IMR-90 (cell line): ENCODE measurements around the gene ZRANB3. TPM values are rescaled to one million over a fixed set of nuclear protein-coding genes. Genes with fewer than 3 reads are reported as not detected.

Experiments
- ATAC-seq: fragments of 200-7000 bp; cut with Tn5 transposase; 2 replicates; pipeline ENCODE4 v1.9.1; 2020; ENCODE audit warnings: low read depth, mild to moderate bottlenecking, moderate library complexity
- BruUV-seq: library from RNA; stranded (reverse); fragments of 400-500 nt; replicated peaks from 2 replicates; lab custom pipeline; 2021; lab: Mats Ljungman, UMichigan
- CTCF ChIA-PET: fragments of 300-600 bp; formaldehyde crosslinking; extraction: SDS; loops from one replicate; lab custom pipeline; 2021; ENCODE audit warnings: antibody characterized with exemption; lab: Yijun Ruan, JAX
- POLR2A ChIA-PET: fragments of 300-600 bp; sonication (Branson Sonifier 250); formaldehyde crosslinking; loops from one replicate; lab custom pipeline; 2022; ENCODE audit warnings: antibody characterized with exemption; ENCODE audit not compliant: unreplicated experiment; lab: Charles Lee
- DNase-seq: peaks from one replicate; pipeline ENCODE4 v3.0.0; 2013
- H2AFZ ChIP-seq: replicated peaks from 2 replicates; pipeline ENCODE3; 2013; ENCODE audit warnings: low read length, mild to moderate bottlenecking; ENCODE audit not compliant: poor library complexity
- H2AK5ac ChIP-seq: 2 replicates; pipeline ENCODE4 v1.6.1; 2013; ENCODE audit warnings: low read depth, low read length, inconsistent platforms
- H2AK9ac ChIP-seq: replicated peaks from 2 replicates; pipeline ENCODE3; 2013; ENCODE audit warnings: mild to moderate bottlenecking, low read depth, low read length, moderate library complexity; ENCODE audit not compliant: poor library complexity
- H2BK120ac ChIP-seq: 2 replicates; pipeline ENCODE4 v1.6.1; 2013; ENCODE audit warnings: low read depth, low read length, inconsistent platforms
- H2BK15ac ChIP-seq: 3 replicates; pipeline ENCODE4 v1.6.1; 2013; ENCODE audit warnings: low read depth, low read length, inconsistent platforms
- H2BK20ac ChIP-seq: 2 replicates; pipeline ENCODE4 v1.6.1; 2013; ENCODE audit warnings: low read depth, mild to moderate bottlenecking, inconsistent platforms, low read length, moderate library complexity
- H2BK5ac ChIP-seq: 2 replicates; pipeline ENCODE4 v1.6.1; 2013; ENCODE audit warnings: mild to moderate bottlenecking, low read depth, low read length, inconsistent platforms; ENCODE audit not compliant: poor library complexity, severe bottlenecking
- H3K14ac ChIP-seq: replicated peaks from 2 replicates; pipeline ENCODE4 v1.6.1; 2013; ENCODE audit warnings: low read depth, low read length, inconsistent platforms
- H3K18ac ChIP-seq: 2 replicates; pipeline ENCODE4 v1.6.1; 2013; ENCODE audit warnings: low read depth, low read length, control low read depth
- H3K23ac ChIP-seq: 2 replicates; pipeline ENCODE4 v1.6.1; 2013; ENCODE audit warnings: low read depth, low read length, inconsistent platforms
- H3K27ac ChIP-seq: 2 replicates; pipeline ENCODE4 v1.5.1; 2013; ENCODE audit warnings: mild to moderate bottlenecking, control low read depth, low read length; ENCODE audit not compliant: insufficient read depth
- H3K27me3 ChIP-seq: 2 replicates; pipeline ENCODE4 v1.6.1; 2013; ENCODE audit warnings: low read length; ENCODE audit not compliant: control insufficient read depth, insufficient read depth
- H3K36me3 ChIP-seq: 2 replicates; pipeline ENCODE4 v1.6.1; 2013; ENCODE audit warnings: low read length, mixed read lengths; ENCODE audit not compliant: control insufficient read depth, insufficient read depth
- H3K4ac ChIP-seq: 2 replicates; pipeline ENCODE4 v1.6.1; 2013; ENCODE audit warnings: low read depth, low read length, inconsistent platforms
- H3K4me1 ChIP-seq: 2 replicates; pipeline ENCODE4 v1.6.1; 2013; ENCODE audit warnings: low read length, mixed read lengths; ENCODE audit not compliant: control insufficient read depth, insufficient read depth
- H3K4me2 ChIP-seq: 2 replicates; pipeline ENCODE4 v1.6.1; 2013; ENCODE audit warnings: low read depth, mild to moderate bottlenecking, control low read depth, low read length, moderate library complexity
- H3K4me3 ChIP-seq: 2 replicates; pipeline ENCODE4 v1.5.1; 2013; ENCODE audit warnings: low read depth, mild to moderate bottlenecking, control low read depth, low read length, moderate library complexity; ENCODE audit not compliant: insufficient read depth
- H3K56ac ChIP-seq: 2 replicates; pipeline ENCODE4 v1.6.1; 2013; ENCODE audit warnings: low read length, inconsistent platforms; ENCODE audit not compliant: insufficient read depth; ENCODE audit errors: extremely low read depth
- H3K79me1 ChIP-seq, 2 experiments: 2 replicates each; pipeline ENCODE4 v1.6.1; 2013; ENCODE audit warnings: low read length in 2 of 2, inconsistent platforms in 1 of 2, low read depth in 1 of 2
- H3K9ac ChIP-seq: 2 replicates; pipeline ENCODE4 v1.6.1; 2013; ENCODE audit warnings: low read depth, low read length, control low read depth
- H3K9me1 ChIP-seq: 2 replicates; pipeline ENCODE4 v1.6.1; 2013; ENCODE audit warnings: low read length, inconsistent platforms; ENCODE audit not compliant: insufficient read depth
- H3K9me3 ChIP-seq: 2 replicates; pipeline ENCODE4 v1.6.1; 2013; ENCODE audit warnings: low read length; ENCODE audit not compliant: control insufficient read depth, insufficient read depth
- H4K20me1 ChIP-seq: 2 replicates; pipeline ENCODE4 v1.6.1; 2013; ENCODE audit warnings: low read length, inconsistent platforms; ENCODE audit not compliant: insufficient read depth
- H4K5ac ChIP-seq: 2 replicates; pipeline ENCODE4 v1.6.1; 2013; ENCODE audit warnings: mild to moderate bottlenecking, low read depth, low read length, control low read depth
- H4K8ac ChIP-seq, 2 experiments: 2 replicates each; pipeline ENCODE4 v1.6.1; 2013; ENCODE audit warnings: low read depth in 2 of 2, low read length in 2 of 2, control low read depth in 1 of 2, inconsistent platforms in 1 of 2
- H4K91ac ChIP-seq: 2 replicates; pipeline ENCODE4 v1.6.1; 2013; ENCODE audit warnings: low read depth, low read length, inconsistent platforms; ENCODE audit not compliant: insufficient read depth
- BHLHE40 ChIP-seq: fragments of 150-350 bp; IDR thresholded peaks from 2 replicates; pipeline ENCODE4 v1.6.1; 2016; ENCODE audit warnings: mild to moderate bottlenecking, low read depth, low read length
- CHD1 ChIP-seq: IDR thresholded peaks from 2 replicates; pipeline ENCODE4 v1.6.1; 2012; ENCODE audit warnings: low read depth, low read length, improper control_type of control experiment
- MAFK ChIP-seq: IDR thresholded peaks from 2 replicates; pipeline ENCODE4 v1.6.1; 2012; ENCODE audit warnings: low read depth, low read length, improper control_type of control experiment
- NFE2L2 ChIP-seq: fragments of 150-350 bp; IDR thresholded peaks from 2 replicates; pipeline ENCODE4 v1.6.1; 2016; ENCODE audit warnings: low read depth, mild to moderate bottlenecking, low read length
- POLR2A ChIP-seq: IDR thresholded peaks from 2 replicates; pipeline ENCODE4 v1.6.1; 2012; ENCODE audit warnings: mild to moderate bottlenecking, low read depth, low read length
- RAD21 ChIP-seq: IDR thresholded peaks from 2 replicates; pipeline ENCODE4 v1.6.1; 2012; ENCODE audit warnings: low read length, improper control_type of control experiment
- RFX5 ChIP-seq: IDR thresholded peaks from 2 replicates; pipeline ENCODE4 v1.8.0; 2012; ENCODE audit warnings: low read depth, mild to moderate bottlenecking, low read length, moderate library complexity
- WGBS, 2 experiments: methylation state at CpG; one replicate each; pipeline versions ENCODE4 v1.1.5 to v1.1.7; 2013; ENCODE audit warnings: missing lambda C conversion rate in 2 of 2; ENCODE audit not compliant: insufficient read length in 1 of 2; ENCODE audit errors: extremely low coverage in 2 of 2; 5-methylcytosine and 5-hydroxymethylcytosine counted together
- dilution Hi-C: fragments of 300-500 bp; cut with HindIII; formaldehyde crosslinking; loops from one replicate; pipeline ENCODE4 v1.14.3; 2018; ENCODE audit warnings: low sequenced_read_pairs; ENCODE audit not compliant: unreplicated experiment
- in situ Hi-C: fragments of 300-500 bp; cut with MboI; formaldehyde crosslinking; loops from 3 replicates; pipeline ENCODE4 v1.14.3; 2019; ENCODE audit warnings: low sequenced_read_pairs, inconsistent platforms, mixed read lengths
- intact Hi-C: fragments of 100-400 bp; cut with micrococcal nuclease; formaldehyde crosslinking; loops from 2 replicates; pipeline ENCODE4 v1.10.0; 2022
- polyA plus RNA-seq, 3 experiments: library from polyadenylated mRNA; depleted of rRNA; stranded (reverse); fragments of >200 nt; gene quantifications; 2 replicates each; pipeline ENCODE4 v1.2.3, GENCODE V29; 2012; ENCODE audit warnings: low replicate concordance in 1 of 3
- total RNA-seq: library from RNA; depleted of rRNA; stranded (reverse); fragments of >200 nt; gene quantifications from 2 replicates; pipeline ENCODE4 v1.2.3, GENCODE V29; 2012
- TF ChIP-seq, protein P1 (sequence below): fragments of 150-350 bp; IDR thresholded peaks from 2 replicates; pipeline ENCODE4 v1.6.1; 2016; ENCODE audit warnings: low read depth, mild to moderate bottlenecking, low read length, moderate library complexity, borderline replicate concordance
- TF ChIP-seq, protein P2 (sequence below): conservative IDR thresholded peaks from 2 replicates; pipeline ENCODE4 v1.5.1; 2012; ENCODE audit warnings: mild to moderate bottlenecking, low read depth, low read length, improper control_type of control experiment

Gene ZRANB3
- total and polyA plus RNA-seq, 2 of the 4 experiments (the other 2 are of a cell fraction): 3.4 to 9.3 TPM

DNA sequence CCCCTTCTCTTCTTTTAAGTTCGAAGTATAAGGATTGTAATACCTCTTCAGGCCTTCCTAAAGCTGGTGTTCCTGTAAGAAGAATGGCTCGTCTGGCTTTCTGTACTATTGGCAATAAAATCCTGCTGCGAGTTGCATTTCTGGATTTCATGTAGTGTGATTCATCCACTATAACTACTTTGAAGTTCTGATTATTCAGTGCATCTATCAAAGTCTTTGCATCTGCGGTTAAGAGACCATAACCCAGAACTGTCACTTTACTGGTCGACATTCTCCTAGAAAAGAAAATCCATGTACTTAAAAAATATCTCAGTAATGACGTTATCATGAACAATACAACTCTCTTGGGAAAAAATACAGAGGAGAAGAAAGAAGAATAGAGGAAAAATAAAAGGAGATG lies 181.1 kb downstream of the ZRANB3 start:
- Histone ChIP-seq H4K91ac (no peak overlapping the region), H3K9me1 (no peaks in the 10 kb centered on the region), H3K4ac (no peak overlapping the region), H2BK120ac (no peak overlapping the region), H3K9me3 (peaks cover 2% of the 10 kb centered on the region; the same call in 1 of the 2 replicates), H2AK5ac (no peak overlapping the region), H4K5ac (no peak overlapping the region), H3K4me3 (no peak overlapping the region), H3K14ac (no peak overlapping the region), H4K8ac (no peak overlapping the region), H3K56ac (no peak overlapping the region), H3K27me3 (no peaks in the 10 kb centered on the region), H2BK15ac (no peak overlapping the region), H2BK20ac (no peak overlapping the region), H3K18ac (no peak overlapping the region), H3K4me2 (no peak overlapping the region), H3K79me1 (no peaks in the 10 kb centered on the region), H2BK5ac (no peak overlapping the region), H2AFZ (no peak overlapping the region), H3K27ac (no peak overlapping the region), H2AK9ac (no peak overlapping the region), H3K23ac (no peak overlapping the region), H3K4me1 (no peaks in the 10 kb centered on the region), H4K20me1 (no peaks in the 10 kb centered on the region), H3K9ac (no peak overlapping the region), H3K36me3 (no peaks in the 10 kb centered on the region)
- CTCF ChIA-PET: no interaction called here
- no peak for DNase-seq
- POLR2A ChIA-PET: no interaction called here
- no TSS peak for BruUV-seq
- TF ChIP-seq BHLHE40 (no peak), MAFK (no peak), POLR2A (no peak), CHD1 (no peak), NFE2L2 (no peak), RAD21 (no peak), RFX5 (no peak)
- TF ChIP-seq, protein P1, sequence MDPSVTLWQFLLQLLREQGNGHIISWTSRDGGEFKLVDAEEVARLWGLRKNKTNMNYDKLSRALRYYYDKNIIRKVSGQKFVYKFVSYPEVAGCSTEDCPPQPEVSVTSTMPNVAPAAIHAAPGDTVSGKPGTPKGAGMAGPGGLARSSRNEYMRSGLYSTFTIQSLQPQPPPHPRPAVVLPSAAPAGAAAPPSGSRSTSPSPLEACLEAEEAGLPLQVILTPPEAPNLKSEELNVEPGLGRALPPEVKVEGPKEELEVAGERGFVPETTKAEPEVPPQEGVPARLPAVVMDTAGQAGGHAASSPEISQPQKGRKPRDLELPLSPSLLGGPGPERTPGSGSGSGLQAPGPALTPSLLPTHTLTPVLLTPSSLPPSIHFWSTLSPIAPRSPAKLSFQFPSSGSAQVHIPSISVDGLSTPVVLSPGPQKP: no peak
- TF ChIP-seq, protein P2, sequence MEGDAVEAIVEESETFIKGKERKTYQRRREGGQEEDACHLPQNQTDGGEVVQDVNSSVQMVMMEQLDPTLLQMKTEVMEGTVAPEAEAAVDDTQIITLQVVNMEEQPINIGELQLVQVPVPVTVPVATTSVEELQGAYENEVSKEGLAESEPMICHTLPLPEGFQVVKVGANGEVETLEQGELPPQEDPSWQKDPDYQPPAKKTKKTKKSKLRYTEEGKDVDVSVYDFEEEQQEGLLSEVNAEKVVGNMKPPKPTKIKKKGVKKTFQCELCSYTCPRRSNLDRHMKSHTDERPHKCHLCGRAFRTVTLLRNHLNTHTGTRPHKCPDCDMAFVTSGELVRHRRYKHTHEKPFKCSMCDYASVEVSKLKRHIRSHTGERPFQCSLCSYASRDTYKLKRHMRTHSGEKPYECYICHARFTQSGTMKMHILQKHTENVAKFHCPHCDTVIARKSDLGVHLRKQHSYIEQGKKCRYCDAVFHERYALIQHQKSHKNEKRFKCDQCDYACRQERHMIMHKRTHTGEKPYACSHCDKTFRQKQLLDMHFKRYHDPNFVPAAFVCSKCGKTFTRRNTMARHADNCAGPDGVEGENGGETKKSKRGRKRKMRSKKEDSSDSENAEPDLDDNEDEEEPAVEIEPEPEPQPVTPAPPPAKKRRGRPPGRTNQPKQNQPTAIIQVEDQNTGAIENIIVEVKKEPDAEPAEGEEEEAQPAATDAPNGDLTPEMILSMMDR: no peak
- intact Hi-C loops: no loop called here
- no CpG with 5 or more reads among the region's 6 CpGs for WGBS, 2 experiments
- dilution Hi-C loops: no loop called here
- ATAC-seq: no peak
- in situ Hi-C loops: no loop called here
